ENCODE measurements around the gene PRKG1.

DNA sequence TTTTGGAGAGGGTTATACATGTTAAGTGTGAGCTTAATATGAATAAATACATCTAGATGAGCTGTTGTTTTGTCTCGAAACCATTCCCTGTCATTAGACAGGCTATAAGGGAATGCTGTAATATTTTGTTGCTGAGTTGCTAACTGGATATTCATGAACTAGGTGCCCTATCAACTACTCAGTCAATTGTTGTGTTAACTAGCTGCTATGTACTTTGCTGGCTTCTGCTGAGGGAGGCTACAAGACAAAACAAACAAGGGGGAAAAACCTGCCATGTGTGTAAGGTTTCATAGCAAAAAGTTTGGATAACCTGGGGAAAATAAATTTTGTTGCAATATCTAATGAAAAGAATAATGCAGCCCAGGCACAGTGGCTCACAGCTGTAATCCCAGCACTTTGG is 514.7 kb downstream of the PRKG1 start:
- no peak for TF ChIP-seq ATF3 (CRISPR knock-in tag; conservative IDR thresholded peaks at IDR 0.05)
- no peak for TF ChIP-seq CTCF (IDR thresholded peaks at IDR 0.05)
- TF ChIP-seq E2F4 (CRISPR knock-in tag; IDR thresholded peaks at IDR 0.05; ENCODE audit: borderline replicate concordance, low read depth): no peak
- TF ChIP-seq NR2C2 (CRISPR knock-in tag; IDR thresholded peaks at IDR 0.05): no peak
- TF ChIP-seq STAT6 (CRISPR knock-in tag; conservative IDR thresholded peaks at IDR 0.05; ENCODE audit: low read depth): no peak
- no peak for TF ChIP-seq ATF1 (CRISPR knock-in tag; IDR thresholded peaks at IDR 0.05)
- no peak for TF ChIP-seq TEAD1 (CRISPR knock-in tag; IDR thresholded peaks at IDR 0.05)
- no peak for TF ChIP-seq ZSCAN18 (CRISPR knock-in tag; IDR thresholded peaks at IDR 0.05)
- no peak for TF ChIP-seq E2F5 (CRISPR knock-in tag; IDR thresholded peaks at IDR 0.05)
- TF ChIP-seq, protein P1, sequence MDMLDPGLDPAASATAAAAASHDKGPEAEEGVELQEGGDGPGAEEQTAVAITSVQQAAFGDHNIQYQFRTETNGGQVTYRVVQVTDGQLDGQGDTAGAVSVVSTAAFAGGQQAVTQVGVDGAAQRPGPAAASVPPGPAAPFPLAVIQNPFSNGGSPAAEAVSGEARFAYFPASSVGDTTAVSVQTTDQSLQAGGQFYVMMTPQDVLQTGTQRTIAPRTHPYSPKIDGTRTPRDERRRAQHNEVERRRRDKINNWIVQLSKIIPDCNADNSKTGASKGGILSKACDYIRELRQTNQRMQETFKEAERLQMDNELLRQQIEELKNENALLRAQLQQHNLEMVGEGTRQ (CRISPR knock-in tag; IDR thresholded peaks at IDR 0.05): no peak
- TF ChIP-seq, protein P2, sequence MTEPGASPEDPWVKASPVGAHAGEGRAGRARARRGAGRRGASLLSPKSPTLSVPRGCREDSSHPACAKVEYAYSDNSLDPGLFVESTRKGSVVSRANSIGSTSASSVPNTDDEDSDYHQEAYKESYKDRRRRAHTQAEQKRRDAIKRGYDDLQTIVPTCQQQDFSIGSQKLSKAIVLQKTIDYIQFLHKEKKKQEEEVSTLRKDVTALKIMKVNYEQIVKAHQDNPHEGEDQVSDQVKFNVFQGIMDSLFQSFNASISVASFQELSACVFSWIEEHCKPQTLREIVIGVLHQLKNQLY (CRISPR knock-in tag; IDR thresholded peaks at IDR 0.05): no peak
- TF ChIP-seq ZNF512 (CRISPR knock-in tag; IDR thresholded peaks at IDR 0.05; ENCODE audit: borderline replicate concordance): no peak
- no peak for TF ChIP-seq TP53 (CRISPR knock-in tag; IDR thresholded peaks at IDR 0.05)
- TF ChIP-seq ATF6 (CRISPR knock-in tag; IDR thresholded peaks at IDR 0.05): no peak

Data from WTC11 (cell line).